Measurements from ENCODE around the gene KLF11.

Gene KLF11

GRCh38 chr2:10067330-10067729 is 24.0 kb downstream of the KLF11 start:
- DNase-seq = no peak

DNA sequence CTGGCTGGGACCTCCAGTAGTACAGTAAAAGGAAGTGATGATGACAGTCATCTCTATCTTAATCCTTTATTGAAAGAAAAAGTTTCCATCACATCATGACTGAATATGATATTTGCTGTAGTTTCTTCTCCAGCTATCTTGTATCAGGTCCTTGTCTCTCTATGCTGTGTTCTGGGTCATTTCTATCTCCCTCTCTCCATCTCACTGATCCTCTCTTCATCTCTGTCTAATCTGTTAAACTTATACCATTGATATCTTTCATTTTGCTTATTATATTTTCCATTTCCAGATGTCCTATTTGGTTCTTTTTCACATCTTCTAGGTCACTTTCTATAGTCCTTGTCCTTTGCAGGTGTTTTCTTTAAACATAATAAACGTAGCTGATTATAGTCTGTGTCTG is 24.5 kb downstream of the KLF11 start:
- no peak for DNase-seq

- DNase-seq = no peak
Measured at GRCh38 chr2:10071176-10071575, 27.8 kb downstream of the KLF11 start.

GRCh38 chr2:10071595-10071994 is 28.2 kb downstream of the KLF11 start:
- no peak for DNase-seq

DNA sequence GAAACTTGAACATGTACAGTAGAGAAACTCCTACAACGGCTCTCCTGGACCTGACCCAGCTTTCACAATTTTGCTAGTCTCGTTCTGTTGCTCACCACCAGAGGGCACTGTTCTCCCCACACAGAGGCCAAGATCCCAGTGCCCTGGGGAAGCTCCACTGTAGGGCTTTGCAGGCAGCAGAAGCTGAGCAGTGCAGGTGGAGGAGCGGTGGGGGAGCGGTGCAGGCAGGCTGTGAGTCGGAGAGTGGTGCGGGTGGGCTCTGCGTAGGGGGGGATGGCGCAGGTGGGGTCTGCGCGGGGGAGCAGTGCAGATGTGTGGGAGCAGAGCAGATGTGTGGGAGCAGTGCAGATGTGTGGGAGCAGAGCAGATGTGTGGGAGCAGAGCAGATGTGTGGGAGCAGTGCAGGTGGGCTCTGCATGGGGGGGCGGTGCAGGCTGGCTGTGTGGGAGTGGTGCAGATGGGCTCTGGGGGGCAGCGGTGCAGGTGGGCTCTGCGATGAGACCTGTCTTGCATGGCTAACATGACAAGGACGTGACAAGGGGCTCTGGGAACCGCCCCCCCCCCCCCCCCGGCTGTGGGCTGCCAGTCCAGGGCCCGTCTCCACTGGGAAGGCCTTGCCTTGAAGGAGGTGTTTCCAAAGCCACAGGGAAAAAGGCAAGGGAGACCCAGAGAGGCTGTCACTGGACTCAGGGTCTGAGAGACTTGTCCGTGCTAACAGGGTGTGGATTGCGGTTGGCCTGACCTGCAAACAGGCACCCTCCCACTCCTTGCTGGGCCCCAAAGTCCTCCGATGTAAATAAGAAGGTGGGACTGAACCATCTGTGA is 29.5 kb downstream of the KLF11 start:
- peak; percentile 89 for DNase-seq

- no peak for DNase-seq
Measured at GRCh38 chr2:10073706-10074105, 30.4 kb downstream of the KLF11 start.

- DNase-seq = no peak
Measured at GRCh38 chr2:10075101-10075500, 31.8 kb downstream of the KLF11 start.

- DNase-seq = no peak
Measured at GRCh38 chr2:10075571-10076209, 32.3 kb downstream of the KLF11 start.

DNA sequence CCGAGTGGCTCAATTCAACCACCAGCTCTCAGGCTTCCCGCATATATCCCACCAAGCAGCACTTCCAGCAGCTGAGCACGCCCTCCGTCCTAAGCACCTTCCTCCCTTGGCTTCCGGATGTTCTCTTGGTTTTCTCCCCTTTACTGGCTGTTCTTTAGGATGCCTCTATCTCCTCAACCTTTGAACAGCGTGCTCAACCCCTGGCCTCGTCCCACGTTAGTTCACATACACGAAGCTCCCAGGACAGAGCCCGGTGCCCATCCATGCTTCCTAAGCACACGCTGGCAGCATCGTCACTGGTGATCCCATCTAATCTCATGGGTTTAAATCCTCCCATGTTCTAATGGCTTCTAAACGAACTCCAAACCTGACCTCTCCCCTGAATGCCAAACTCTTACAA is 33.2 kb downstream of the KLF11 start:
- DNase-seq = no peak

DNA sequence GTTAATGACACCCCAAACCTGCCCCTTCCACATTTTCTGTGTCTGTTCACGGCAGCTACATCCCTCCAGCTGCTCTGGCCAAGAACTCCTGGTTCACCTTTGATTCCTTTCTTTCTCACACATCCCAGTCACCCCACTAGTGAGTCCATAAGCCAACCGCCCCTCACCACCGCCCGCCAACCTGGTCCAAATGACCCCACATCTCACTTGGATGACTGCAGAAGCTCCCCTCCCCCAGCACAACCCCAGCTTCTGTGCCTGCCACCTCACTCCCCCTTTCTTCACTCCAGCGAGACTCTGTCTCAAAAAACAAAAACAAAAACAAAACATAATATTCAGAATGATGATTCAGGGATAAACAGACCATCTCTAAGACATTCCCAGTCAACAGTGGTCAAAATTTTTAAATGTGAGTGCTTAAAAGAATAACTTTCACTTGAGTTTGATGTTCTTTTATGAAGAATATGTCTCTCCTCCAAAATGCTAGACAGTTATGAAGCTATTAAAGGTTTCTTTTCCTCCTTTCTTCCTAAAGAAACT is 33.7 kb downstream of the KLF11 start:
- DNase-seq = no peak

DNA sequence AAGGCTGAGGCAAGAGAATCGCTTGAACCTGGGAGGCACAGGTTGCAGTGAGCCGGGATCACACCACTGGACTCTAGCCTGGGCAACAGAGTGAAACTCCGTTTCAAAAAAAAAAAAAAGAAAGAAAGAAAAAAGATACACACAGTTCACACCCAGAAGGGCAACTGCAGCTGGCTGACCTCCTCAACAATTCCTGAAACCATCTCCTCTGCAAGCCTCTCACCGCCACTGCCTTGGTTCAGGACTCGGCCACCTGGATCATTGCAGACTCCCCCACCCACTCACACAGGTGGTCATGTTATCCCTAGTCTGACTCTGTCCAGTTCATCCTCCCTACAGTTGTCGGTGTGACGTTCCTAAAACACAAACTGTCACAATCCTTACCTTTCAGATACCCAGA is 34.7 kb downstream of the KLF11 start:
- peak; percentile 58 for DNase-seq

DNA sequence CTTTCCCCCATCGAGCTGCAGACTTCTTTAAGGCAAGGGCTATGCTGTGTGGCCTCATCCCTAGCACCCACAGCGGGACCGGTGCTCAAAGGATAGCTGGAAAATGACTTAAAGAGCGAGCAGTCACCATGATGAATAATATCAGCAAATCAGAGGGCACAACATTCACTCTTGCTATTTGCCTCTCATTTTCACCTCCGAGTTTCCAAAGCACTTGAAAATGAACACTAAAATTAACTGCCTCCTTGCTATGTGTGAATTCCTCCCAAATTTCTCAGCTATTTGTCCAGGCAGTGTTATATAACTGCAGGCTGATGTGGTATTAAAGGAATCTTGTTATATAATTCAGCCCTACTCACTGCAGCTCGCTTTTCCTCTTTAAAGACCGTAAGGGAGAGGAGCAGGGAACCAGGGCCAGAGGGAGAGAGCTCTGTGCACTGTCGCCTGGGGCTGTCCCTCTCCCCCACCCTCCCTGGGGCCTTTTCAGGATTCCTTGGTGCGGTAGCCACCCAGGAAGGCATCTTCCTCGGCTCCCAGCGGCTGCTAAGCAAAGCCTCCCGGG is 35.4 kb downstream of the KLF11 start:
- DNase-seq = no peak

DNA sequence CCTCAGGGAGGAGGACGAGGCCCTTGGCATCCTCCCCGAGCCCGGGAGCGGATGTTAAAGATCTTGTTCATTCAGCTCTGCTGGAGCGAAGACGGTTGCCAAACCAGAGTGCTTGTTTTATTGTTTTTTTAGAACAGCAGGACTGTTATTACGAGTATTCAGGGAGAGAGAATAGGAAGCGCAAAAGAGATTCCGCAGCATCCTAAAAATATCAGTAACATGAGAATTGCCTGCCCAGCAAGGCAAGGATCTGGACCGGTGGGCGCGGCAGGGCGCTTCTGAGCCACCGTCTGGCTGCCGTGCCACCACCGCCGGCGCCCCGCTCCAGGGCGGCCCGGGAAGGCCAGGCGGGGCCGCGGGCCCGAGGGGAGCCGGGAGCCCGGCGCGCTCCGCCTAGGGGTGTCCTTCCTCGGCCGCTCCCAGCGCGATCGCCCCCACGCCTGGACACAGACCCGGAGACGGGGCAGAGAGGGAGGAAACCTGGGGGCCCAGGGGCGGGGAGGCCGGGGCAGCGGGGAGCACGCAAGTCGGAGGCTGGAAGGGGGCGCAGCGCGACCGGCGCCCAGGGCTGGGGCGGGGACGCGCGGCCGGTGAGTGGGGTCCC is 36.0 kb downstream of the KLF11 start:
- DNase-seq = no peak

GRCh38 chr2:10079870-10080535 is 36.7 kb downstream of the KLF11 start, which contains the start of gene CYS1:
Gene CYS1 (minus strand): TSS chr2:10080411. CDS start chr2:10080223, 188 bp downstream.
- no peak for DNase-seq

DNA sequence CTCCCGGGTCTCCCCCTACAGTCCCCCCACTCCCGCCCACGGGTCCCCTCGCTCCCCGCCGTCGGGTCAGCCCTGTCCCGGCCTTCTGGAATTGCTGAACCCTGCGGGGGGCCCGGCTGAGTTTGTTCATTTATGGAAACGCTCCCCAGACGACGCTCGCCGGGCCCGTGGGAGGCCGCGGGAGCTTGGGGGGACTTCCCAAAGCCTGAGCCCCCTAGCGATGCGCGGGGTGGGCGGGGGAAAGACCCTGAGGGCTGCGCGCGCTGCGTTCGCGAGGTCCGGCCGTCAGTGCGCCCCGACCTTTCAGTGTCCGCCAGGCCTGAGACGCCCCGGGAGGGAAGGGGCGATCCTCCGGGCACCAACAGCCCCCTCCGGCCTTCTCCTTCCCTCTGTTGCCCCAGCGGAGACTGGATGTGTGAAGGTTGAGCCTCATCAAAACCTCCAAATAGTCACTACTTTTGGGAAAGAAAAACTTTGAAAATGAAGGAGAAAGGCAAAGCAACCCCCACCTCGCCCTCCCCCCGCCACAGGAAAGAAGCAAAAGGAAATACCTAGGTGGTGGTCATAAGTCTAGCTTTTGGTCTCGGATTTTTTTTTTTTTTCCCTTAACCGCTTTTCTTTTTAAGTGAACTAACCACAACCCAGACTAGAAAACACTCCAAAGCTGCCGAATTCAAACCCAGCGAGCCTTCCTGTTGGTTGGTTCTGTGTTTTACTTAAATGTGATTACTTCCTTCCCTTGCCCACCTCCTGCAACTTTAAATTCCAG is 37.4 kb downstream of the KLF11 start:
- DNase-seq = no peak

DNA sequence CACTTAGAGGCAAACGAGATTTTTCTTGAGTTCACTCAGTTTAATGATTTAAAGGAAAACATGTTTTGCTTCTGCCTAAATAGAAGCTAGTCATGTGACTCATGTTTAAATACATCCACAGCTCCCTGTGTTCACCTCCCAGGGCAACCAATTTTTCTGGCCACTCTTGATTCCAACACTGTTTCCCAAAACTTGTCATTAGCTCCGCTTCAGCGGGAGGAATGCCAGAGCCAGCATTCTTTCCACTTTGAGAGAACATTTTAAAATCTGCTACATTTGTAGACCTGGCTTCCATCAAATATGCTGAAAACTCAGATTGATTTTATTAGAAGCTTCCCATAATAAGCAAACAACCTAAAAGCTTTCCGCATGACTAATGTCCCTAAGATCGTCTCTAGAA is 39.7 kb downstream of the KLF11 start:
- no peak for DNase-seq

GRCh38 chr2:10083692-10084211 is 40.4 kb downstream of the KLF11 start:
- no peak for DNase-seq

GRCh38 chr2:10084223-10084865 is 41.0 kb downstream of the KLF11 start:
- DNase-seq = no peak

DNA sequence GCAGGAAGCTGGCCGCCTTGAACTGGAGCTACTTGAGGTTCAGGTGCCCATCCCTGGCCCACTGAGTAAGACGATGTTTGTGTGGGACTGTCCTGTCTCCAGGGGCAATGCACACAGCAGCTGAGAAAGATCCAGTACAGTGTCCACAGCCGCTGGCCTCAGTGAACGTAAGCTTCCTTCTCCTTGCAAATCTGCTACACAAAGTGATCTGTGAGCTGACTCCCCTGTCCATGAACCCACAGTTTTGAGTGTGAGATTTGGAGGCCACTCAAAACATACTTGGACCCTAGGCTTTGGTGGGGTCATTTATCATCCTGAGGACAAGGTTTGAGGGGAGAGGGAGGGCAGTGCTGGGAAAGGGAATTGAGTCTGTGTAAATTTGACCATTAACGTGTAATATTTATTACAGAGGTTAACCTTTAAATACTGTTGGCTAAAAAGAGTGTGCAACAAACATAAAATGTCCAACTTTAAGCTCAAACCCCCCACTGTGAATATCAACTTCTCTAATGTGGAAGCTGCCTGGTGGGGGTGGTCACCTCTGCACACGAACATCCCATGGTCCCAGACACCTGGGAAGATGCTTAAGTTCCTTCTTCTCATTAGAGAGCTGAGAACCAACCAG is 41.8 kb downstream of the KLF11 start:
- no peak for DNase-seq

DNA sequence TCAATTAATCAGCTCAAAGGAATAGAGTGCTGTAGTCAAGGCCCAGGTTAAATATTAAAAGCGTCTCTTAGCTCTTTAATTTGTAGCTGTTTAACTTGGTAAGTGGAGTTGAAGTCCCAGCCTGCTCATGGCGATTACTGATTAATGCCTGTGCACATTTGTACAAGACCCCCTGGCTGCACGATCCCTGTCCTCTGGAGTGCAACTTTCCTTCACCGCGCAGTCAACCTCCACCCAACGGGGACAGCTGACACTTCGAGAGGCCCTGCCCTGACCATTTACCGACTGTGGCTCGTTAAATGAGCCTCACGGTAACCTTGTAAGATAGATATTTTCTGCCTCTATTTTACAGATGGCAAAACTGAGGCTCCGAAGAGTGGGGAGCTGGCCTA is 42.3 kb downstream of the KLF11 start:
- DNase-seq = no peak

DNA sequence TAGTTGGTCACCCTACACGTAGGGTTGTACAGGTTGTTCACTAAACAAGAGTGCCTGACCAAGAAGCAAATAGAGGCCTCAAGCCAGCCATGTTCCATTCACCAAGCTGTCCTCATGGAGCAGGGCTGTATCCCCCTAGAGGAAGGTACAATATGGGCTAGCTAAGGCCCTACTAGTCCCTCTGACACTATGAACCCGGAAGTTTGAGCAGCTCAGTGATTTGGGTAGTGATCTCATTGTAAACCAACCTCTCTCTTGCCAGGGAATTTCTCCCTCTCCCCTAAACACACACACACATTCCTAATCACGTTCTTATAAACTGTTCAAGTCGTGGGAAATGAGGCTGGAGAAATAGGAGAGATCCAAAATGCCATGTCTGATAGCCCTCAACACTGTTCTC is 43.6 kb downstream of the KLF11 start:
- no peak for DNase-seq
